HCT116 (cell line): ENCODE measurements around the gene SLC10A3.

ENCODE experiments used
- ATF3 ChIP-seq: IDR thresholded peaks from 2 replicates; pipeline ENCODE4 v1.6.1; 2012
- CTCF ChIP-seq, 3 experiments: fragments of 200-600 bp in 1 of 3; sonication (generic) in 1 of 3; IDR thresholded peaks in 2 of 3; conservative IDR thresholded peaks in 1 of 3; 2 replicates each; pipeline ENCODE4 v1.5.1; 2012 to 2017; ENCODE audit warnings: low read depth in 2 of 3, low read length in 2 of 3, antibody characterized with exemption in 1 of 3, borderline replicate concordance in 1 of 3, control low read depth in 1 of 3, mild to moderate bottlenecking in 1 of 3, mixed read lengths in 1 of 3, mixed run types in 1 of 3, moderate library complexity in 1 of 3; ENCODE audit not compliant: insufficient read depth in 1 of 3
- EGR1 ChIP-seq: IDR thresholded peaks from 2 replicates; pipeline ENCODE4 v1.6.1; 2012; ENCODE audit warnings: low read depth
- EZH2 ChIP-seq: fragments of 200-600 bp; sonication (generic); IDR thresholded peaks from 2 replicates; pipeline ENCODE4 v1.6.1; 2017; ENCODE audit warnings: antibody characterized with exemption, mixed run types
- EZH2phosphoT487 ChIP-seq: fragments of 200-600 bp; IDR thresholded peaks from 2 replicates; pipeline ENCODE4 v1.6.1; 2018; ENCODE audit warnings: antibody characterized with exemption, borderline replicate concordance
- MAX ChIP-seq: IDR thresholded peaks from 2 replicates; pipeline ENCODE4 v1.6.1; 2012
- POLR2A ChIP-seq: IDR thresholded peaks from 2 replicates; pipeline ENCODE4 v1.7.0; 2011; ENCODE audit warnings: borderline replicate concordance; ENCODE audit not compliant: insufficient read depth, insufficient read length; ENCODE audit errors: extremely low read depth
- POLR2AphosphoS5 ChIP-seq: IDR thresholded peaks from 2 replicates; pipeline ENCODE4 v1.6.1; 2011; ENCODE audit warnings: mild to moderate bottlenecking, low read depth, low read length, moderate library complexity
- SIN3A ChIP-seq: IDR thresholded peaks from 2 replicates; pipeline ENCODE4 v1.6.1; 2012; ENCODE audit warnings: low read depth
- ZNF274 ChIP-seq: fragments of 200-500 bp; sonication (Bioruptor generic); IDR thresholded peaks from 2 replicates; pipeline ENCODE4 v1.6.1; 2014; ENCODE audit warnings: mild to moderate bottlenecking, low read depth, low read length, inconsistent platforms
- TF ChIP-seq, protein P1 (sequence below): IDR thresholded peaks from 2 replicates; pipeline ENCODE4 v1.6.1; 2011; ENCODE audit warnings: mild to moderate bottlenecking, low read length, moderate library complexity; ENCODE audit not compliant: insufficient replicate concordance; ENCODE audit errors: extremely low read depth

GRCh38 chrX:154481911-154482601, 8.4 kb downstream of the SLC10A3 start:
- no peak for TF ChIP-seq MAX
- TF ChIP-seq CTCF (IDR thresholded peaks at IDR 0.05 in 2 of 3, conservative IDR thresholded peaks at IDR 0.05 in 1 of 3; ENCODE audit: borderline replicate concordance in 1 of 3, insufficient read depth in 1 of 3, low read depth in 2 of 3, low read length in 2 of 3) = no peak
- TF ChIP-seq EZH2phosphoT487 = no peak
- TF ChIP-seq ZNF274 = no peak
- TF ChIP-seq POLR2A = no peak
- TF ChIP-seq EZH2 = no peak
- TF ChIP-seq POLR2AphosphoS5 = no peak
- no peak for TF ChIP-seq EGR1
- TF ChIP-seq SIN3A = no peak
- no peak for TF ChIP-seq ATF3
- TF ChIP-seq, protein P1, sequence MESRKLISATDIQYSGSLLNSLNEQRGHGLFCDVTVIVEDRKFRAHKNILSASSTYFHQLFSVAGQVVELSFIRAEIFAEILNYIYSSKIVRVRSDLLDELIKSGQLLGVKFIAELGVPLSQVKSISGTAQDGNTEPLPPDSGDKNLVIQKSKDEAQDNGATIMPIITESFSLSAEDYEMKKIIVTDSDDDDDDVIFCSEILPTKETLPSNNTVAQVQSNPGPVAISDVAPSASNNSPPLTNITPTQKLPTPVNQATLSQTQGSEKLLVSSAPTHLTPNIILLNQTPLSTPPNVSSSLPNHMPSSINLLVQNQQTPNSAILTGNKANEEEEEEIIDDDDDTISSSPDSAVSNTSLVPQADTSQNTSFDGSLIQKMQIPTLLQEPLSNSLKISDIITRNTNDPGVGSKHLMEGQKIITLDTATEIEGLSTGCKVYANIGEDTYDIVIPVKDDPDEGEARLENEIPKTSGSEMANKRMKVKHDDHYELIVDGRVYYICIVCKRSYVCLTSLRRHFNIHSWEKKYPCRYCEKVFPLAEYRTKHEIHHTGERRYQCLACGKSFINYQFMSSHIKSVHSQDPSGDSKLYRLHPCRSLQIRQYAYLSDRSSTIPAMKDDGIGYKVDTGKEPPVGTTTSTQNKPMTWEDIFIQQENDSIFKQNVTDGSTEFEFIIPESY = no peak
